WTC11 (cell line): ENCODE data around the gene ACY1. TPM values are rescaled to one million over a fixed set of nuclear protein-coding genes. Genes with fewer than 3 reads are reported as not detected.

ENCODE experiments used
- ATAC-seq: fragments of 200-7000 bp; cut with Tn5 transposase; 2 replicates; pipeline ENCODE4 v1.10.0; 2021; ENCODE audit warnings: mild to moderate bottlenecking, moderate library complexity
- CTCF ChIA-PET: fragments of 300-600 bp; sonication (Branson Sonifier 250); formaldehyde crosslinking; loops from one replicate; lab custom pipeline; 2021; ENCODE audit warnings: antibody characterized with exemption; lab: Charles Lee
- POLR2A ChIA-PET: fragments of 350-600 bp; sonication (Branson Sonifier 250); formaldehyde crosslinking; loops from one replicate; lab custom pipeline; 2021; ENCODE audit warnings: antibody characterized with exemption; lab: Charles Lee
- DNase-seq: peaks from one replicate; pipeline ENCODE4 v3.0.0; 2021; ENCODE audit warnings: low spot score
- H3K27ac Mint-ChIP-seq: 2 replicates; pipeline ENCODE4 v1.8.0; 2021; ENCODE audit warnings: mixed read lengths
- H3K27me3 Mint-ChIP-seq: 2 replicates; pipeline ENCODE4 v1.8.0; 2021; ENCODE audit warnings: low read depth, mild to moderate bottlenecking, moderate library complexity, mixed read lengths
- H3K36me3 Mint-ChIP-seq: 2 replicates; pipeline ENCODE4 v1.8.0; 2021; ENCODE audit warnings: mixed read lengths
- H3K4me1 Mint-ChIP-seq: 2 replicates; pipeline ENCODE4 v1.8.0; 2022; ENCODE audit warnings: mixed read lengths
- H3K4me3 Mint-ChIP-seq: 2 replicates; pipeline ENCODE4 v1.8.0; 2021; ENCODE audit warnings: mild to moderate bottlenecking, moderate library complexity, mixed read lengths
- H3K9me3 Mint-ChIP-seq: 2 replicates; pipeline ENCODE4 v1.8.0; 2021; ENCODE audit warnings: mixed read lengths
- AFF4 ChIP-seq: sonication (generic); formaldehyde crosslinking; IDR thresholded peaks from 2 replicates; pipeline ENCODE4 v1.8.1; 2023; ENCODE audit warnings: mild to moderate bottlenecking, missing genetic modification reagents, borderline replicate concordance
- FOXJ3 ChIP-seq: sonication (generic); formaldehyde crosslinking; IDR thresholded peaks from 2 replicates; pipeline ENCODE4 v1.9.0; 2021; ENCODE audit warnings: missing genetic modification reagents, mild to moderate bottlenecking, borderline replicate concordance
- FOXP1 ChIP-seq: sonication (generic); formaldehyde crosslinking; IDR thresholded peaks from 2 replicates; pipeline ENCODE4 v1.8.0; 2022; ENCODE audit warnings: missing genetic modification reagents, mild to moderate bottlenecking, moderate library complexity, borderline replicate concordance
- GTF2I ChIP-seq: fragments of 250-450 bp; sonication (Bioruptor Pico); conservative IDR thresholded peaks from 2 replicates; pipeline ENCODE4 v1.4.0; 2021; ENCODE audit warnings: mild to moderate bottlenecking
- IRF2 ChIP-seq: sonication (generic); formaldehyde crosslinking; IDR thresholded peaks from 2 replicates; pipeline ENCODE4 v1.8.0; 2022; ENCODE audit warnings: low read depth, missing genetic modification reagents, borderline replicate concordance
- JAZF1 ChIP-seq: fragments of 250-450 bp; sonication (Bioruptor Pico); IDR thresholded peaks from 2 replicates; pipeline ENCODE4 v1.9.0; 2021; ENCODE audit warnings: moderate library complexity, mild to moderate bottlenecking, inconsistent platforms
- MXD4 ChIP-seq: fragments of 250-450 bp; sonication (Bioruptor Pico); IDR thresholded peaks from 2 replicates; pipeline ENCODE4 v1.8.0; 2021; ENCODE audit warnings: mild to moderate bottlenecking, moderate library complexity, borderline replicate concordance
- NFATC4 ChIP-seq: fragments of 250-450 bp; sonication (Bioruptor Pico); IDR thresholded peaks from 2 replicates; pipeline ENCODE4 v1.9.0; 2021; ENCODE audit warnings: mild to moderate bottlenecking
- NR1H2 ChIP-seq: sonication (generic); formaldehyde crosslinking; IDR thresholded peaks from 2 replicates; pipeline ENCODE4 v1.9.0; 2021; ENCODE audit warnings: mild to moderate bottlenecking, moderate library complexity, missing genetic modification reagents
- NR2C2 ChIP-seq: sonication (generic); formaldehyde crosslinking; IDR thresholded peaks from 2 replicates; pipeline ENCODE4 v1.8.0; 2022; ENCODE audit warnings: mild to moderate bottlenecking, missing genetic modification reagents
- RORB ChIP-seq: fragments of 250-450 bp; sonication (Bioruptor Pico); IDR thresholded peaks from 2 replicates; pipeline ENCODE4 v1.9.0; 2021; ENCODE audit warnings: mild to moderate bottlenecking
- TCF7 ChIP-seq: sonication (generic); formaldehyde crosslinking; IDR thresholded peaks from 2 replicates; pipeline ENCODE4 v1.8.0; 2022; ENCODE audit warnings: mild to moderate bottlenecking, low read depth, missing genetic modification reagents, moderate library complexity
- TP53 ChIP-seq: sonication (generic); formaldehyde crosslinking; IDR thresholded peaks from 2 replicates; pipeline ENCODE4 v1.8.1; 2023; ENCODE audit warnings: mild to moderate bottlenecking, missing genetic modification reagents
- ZNF263 ChIP-seq: sonication (generic); formaldehyde crosslinking; IDR thresholded peaks from 2 replicates; pipeline ENCODE4 v1.8.1; 2022; ENCODE audit warnings: low read depth, mild to moderate bottlenecking, moderate library complexity, missing genetic modification reagents
- ZNF423 ChIP-seq: fragments of 250-450 bp; sonication (Bioruptor Pico); IDR thresholded peaks from 2 replicates; pipeline ENCODE4 v2.1.2; 2022; ENCODE audit warnings: mild to moderate bottlenecking, moderate library complexity
- ZNF512 ChIP-seq: sonication (generic); formaldehyde crosslinking; IDR thresholded peaks from 2 replicates; pipeline ENCODE4 v1.8.1; 2022; ENCODE audit warnings: missing genetic modification reagents, borderline replicate concordance
- total RNA-seq: library from RNA; stranded (reverse); gene quantifications from 3 replicates; pipeline ENCODE4 v1.2.3, GENCODE V29; 2021
- TF ChIP-seq, protein P1 (sequence below): fragments of 250-450 bp; sonication (Bioruptor Pico); IDR thresholded peaks from 2 replicates; pipeline ENCODE4 v1.9.0; 2021; ENCODE audit warnings: mild to moderate bottlenecking, borderline replicate concordance
- TF ChIP-seq, protein P2 (sequence below): sonication (generic); formaldehyde crosslinking; IDR thresholded peaks from 2 replicates; pipeline ENCODE4 v1.8.1; 2022; ENCODE audit warnings: low read depth, mild to moderate bottlenecking, moderate library complexity, missing genetic modification reagents, borderline replicate concordance
- TF ChIP-seq, protein P3 (sequence below): sonication (generic); formaldehyde crosslinking; IDR thresholded peaks from 2 replicates; pipeline ENCODE4 v1.8.1; 2023; ENCODE audit warnings: mild to moderate bottlenecking, missing genetic modification reagents, moderate library complexity

ACY1 gene
- total RNA-seq, 1 experiment from 2014 or later, result 53.8 TPM

GRCh38 chr3:52015438-52016228 lies 32.3 kb downstream of the ACY1 start (continued):
- TF ChIP-seq AFF4 (CRISPR knock-in tag) (no peak), ZNF512 (CRISPR knock-in tag) (no peak), TCF7 (CRISPR knock-in tag) (no peak), FOXP1 (CRISPR knock-in tag) (no peak), GTF2I (CRISPR knock-in tag) (no peak), ZNF263 (CRISPR knock-in tag) (no peak), FOXJ3 (CRISPR knock-in tag) (no peak), TP53 (CRISPR knock-in tag) (no peak)
- TF ChIP-seq, protein P1, sequence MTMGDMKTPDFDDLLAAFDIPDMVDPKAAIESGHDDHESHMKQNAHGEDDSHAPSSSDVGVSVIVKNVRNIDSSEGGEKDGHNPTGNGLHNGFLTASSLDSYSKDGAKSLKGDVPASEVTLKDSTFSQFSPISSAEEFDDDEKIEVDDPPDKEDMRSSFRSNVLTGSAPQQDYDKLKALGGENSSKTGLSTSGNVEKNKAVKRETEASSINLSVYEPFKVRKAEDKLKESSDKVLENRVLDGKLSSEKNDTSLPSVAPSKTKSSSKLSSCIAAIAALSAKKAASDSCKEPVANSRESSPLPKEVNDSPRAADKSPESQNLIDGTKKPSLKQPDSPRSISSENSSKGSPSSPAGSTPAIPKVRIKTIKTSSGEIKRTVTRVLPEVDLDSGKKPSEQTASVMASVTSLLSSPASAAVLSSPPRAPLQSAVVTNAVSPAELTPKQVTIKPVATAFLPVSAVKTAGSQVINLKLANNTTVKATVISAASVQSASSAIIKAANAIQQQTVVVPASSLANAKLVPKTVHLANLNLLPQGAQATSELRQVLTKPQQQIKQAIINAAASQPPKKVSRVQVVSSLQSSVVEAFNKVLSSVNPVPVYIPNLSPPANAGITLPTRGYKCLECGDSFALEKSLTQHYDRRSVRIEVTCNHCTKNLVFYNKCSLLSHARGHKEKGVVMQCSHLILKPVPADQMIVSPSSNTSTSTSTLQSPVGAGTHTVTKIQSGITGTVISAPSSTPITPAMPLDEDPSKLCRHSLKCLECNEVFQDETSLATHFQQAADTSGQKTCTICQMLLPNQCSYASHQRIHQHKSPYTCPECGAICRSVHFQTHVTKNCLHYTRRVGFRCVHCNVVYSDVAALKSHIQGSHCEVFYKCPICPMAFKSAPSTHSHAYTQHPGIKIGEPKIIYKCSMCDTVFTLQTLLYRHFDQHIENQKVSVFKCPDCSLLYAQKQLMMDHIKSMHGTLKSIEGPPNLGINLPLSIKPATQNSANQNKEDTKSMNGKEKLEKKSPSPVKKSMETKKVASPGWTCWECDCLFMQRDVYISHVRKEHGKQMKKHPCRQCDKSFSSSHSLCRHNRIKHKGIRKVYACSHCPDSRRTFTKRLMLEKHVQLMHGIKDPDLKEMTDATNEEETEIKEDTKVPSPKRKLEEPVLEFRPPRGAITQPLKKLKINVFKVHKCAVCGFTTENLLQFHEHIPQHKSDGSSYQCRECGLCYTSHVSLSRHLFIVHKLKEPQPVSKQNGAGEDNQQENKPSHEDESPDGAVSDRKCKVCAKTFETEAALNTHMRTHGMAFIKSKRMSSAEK (CRISPR knock-in tag), result no peak

GRCh38 chr3:52017586-52017985 lies 34.3 kb downstream of the ACY1 start:
- TF ChIP-seq IRF2 (no peak), NFATC4 (no peak), ZNF423 (CRISPR knock-in tag) (no peak), JAZF1 (CRISPR knock-in tag) (no peak), RORB (CRISPR knock-in tag) (no peak), NR1H2 (CRISPR knock-in tag) (no peak), NR2C2 (CRISPR knock-in tag) (no peak), MXD4 (CRISPR knock-in tag) (no peak)
- TF ChIP-seq, protein P2, sequence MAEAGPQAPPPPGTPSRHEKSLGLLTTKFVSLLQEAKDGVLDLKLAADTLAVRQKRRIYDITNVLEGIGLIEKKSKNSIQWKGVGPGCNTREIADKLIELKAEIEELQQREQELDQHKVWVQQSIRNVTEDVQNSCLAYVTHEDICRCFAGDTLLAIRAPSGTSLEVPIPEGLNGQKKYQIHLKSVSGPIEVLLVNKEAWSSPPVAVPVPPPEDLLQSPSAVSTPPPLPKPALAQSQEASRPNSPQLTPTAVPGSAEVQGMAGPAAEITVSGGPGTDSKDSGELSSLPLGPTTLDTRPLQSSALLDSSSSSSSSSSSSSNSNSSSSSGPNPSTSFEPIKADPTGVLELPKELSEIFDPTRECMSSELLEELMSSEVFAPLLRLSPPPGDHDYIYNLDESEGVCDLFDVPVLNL (CRISPR knock-in tag), result no peak
- TF ChIP-seq, protein P3, sequence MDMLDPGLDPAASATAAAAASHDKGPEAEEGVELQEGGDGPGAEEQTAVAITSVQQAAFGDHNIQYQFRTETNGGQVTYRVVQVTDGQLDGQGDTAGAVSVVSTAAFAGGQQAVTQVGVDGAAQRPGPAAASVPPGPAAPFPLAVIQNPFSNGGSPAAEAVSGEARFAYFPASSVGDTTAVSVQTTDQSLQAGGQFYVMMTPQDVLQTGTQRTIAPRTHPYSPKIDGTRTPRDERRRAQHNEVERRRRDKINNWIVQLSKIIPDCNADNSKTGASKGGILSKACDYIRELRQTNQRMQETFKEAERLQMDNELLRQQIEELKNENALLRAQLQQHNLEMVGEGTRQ (CRISPR knock-in tag), result no peak
- POLR2A ChIA-PET, result no interaction called here
- no peak overlapping the region; the same call in 1 of the 2 replicates for H3K27ac Mint-ChIP-seq

More at GRCh38 chr3:52017586-52017985, 34.3 kb downstream of the ACY1 start:
- Mint-ChIP-seq H3K4me1 (peaks cover 7% of the 10 kb centered on the region), H3K27me3 (no peaks in the 10 kb centered on the region), H3K4me3 (no peak overlapping the region), H3K36me3 (no peaks in the 10 kb centered on the region), H3K9me3 (no peaks in the 10 kb centered on the region)
- ATAC-seq (no peak), DNase-seq (no peak)
- CTCF ChIA-PET, result interaction anchor here (0.9 to 13.0 kb wide), 5 partner anchors 14 to 38 kb away, joined by 4 to 138 read pairs (median 6); partner anchors contain the start of genes ACY1 and DUSP7
